ENCODE measurements around the gene PTPRK.

DNA sequence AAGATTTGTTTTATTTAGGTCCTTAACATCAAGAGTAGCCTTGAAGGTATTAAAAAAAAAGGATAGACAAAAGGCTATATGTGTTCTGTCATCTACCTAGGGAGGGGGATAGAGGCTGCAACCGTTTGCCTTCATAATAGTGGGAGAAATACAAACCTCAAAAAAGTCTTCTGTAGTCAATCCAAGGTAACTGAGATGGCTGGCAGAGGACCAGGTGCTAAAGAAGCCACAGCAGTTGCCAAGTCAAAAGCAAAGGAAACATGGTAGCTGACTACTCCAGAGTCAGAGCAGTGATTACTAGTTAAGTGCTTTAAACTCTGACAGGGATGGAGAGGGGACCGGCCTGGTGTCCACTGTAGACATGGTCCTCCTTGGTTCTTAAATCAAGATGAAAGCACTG lies 249.4 kb downstream of the PTPRK start:
- TF ChIP-seq, protein P1, sequence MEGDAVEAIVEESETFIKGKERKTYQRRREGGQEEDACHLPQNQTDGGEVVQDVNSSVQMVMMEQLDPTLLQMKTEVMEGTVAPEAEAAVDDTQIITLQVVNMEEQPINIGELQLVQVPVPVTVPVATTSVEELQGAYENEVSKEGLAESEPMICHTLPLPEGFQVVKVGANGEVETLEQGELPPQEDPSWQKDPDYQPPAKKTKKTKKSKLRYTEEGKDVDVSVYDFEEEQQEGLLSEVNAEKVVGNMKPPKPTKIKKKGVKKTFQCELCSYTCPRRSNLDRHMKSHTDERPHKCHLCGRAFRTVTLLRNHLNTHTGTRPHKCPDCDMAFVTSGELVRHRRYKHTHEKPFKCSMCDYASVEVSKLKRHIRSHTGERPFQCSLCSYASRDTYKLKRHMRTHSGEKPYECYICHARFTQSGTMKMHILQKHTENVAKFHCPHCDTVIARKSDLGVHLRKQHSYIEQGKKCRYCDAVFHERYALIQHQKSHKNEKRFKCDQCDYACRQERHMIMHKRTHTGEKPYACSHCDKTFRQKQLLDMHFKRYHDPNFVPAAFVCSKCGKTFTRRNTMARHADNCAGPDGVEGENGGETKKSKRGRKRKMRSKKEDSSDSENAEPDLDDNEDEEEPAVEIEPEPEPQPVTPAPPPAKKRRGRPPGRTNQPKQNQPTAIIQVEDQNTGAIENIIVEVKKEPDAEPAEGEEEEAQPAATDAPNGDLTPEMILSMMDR (IDR thresholded peaks at IDR 0.05): no peak
- TF ChIP-seq POLR2AphosphoS5 (IDR thresholded peaks at IDR 0.05) (no peak), POLR2A (IDR thresholded peaks at IDR 0.05) (no peak)

All from transverse colon (tissue), 4 donors.